ENCODE data around the gene DMAC2L.

The DMAC2L gene

DNA sequence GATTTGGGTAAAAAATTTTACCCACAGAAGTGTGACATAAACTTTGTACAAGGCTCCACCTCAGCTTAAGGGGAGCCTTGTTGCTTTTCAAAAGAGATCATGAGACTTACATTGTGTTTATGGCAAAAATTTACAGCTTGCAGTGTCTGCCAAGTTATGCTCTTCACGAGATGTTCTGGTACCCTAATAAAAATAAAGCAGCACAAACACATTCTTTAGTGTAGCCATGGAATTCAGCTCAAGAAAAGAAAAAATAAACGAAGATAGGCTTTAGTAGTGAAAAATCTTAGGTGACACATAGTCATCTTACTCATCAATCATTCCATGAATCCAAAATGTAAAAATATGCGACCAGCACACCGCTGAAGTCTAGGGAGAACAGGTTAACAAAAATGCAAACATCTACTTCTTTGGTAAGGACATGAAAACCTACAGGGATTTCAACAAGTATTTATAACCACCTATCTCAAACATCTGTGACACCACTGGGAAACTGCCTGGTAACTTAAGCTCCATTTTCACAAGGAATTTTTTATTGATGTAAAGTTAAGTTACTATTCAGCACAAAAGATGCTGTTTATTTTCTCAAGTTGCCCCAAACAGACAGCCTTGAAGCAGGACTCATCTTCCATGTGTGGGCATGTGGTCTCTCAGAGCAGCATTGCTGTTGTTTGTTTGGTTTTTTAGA, 32.9 kb downstream of the DMAC2L start:
- H3K9me2 ChIP-seq (replicated peaks; ENCODE audit: control insufficient read depth, low read length) = no peaks in the 10 kb centered on the region
- TF ChIP-seq, protein P1, sequence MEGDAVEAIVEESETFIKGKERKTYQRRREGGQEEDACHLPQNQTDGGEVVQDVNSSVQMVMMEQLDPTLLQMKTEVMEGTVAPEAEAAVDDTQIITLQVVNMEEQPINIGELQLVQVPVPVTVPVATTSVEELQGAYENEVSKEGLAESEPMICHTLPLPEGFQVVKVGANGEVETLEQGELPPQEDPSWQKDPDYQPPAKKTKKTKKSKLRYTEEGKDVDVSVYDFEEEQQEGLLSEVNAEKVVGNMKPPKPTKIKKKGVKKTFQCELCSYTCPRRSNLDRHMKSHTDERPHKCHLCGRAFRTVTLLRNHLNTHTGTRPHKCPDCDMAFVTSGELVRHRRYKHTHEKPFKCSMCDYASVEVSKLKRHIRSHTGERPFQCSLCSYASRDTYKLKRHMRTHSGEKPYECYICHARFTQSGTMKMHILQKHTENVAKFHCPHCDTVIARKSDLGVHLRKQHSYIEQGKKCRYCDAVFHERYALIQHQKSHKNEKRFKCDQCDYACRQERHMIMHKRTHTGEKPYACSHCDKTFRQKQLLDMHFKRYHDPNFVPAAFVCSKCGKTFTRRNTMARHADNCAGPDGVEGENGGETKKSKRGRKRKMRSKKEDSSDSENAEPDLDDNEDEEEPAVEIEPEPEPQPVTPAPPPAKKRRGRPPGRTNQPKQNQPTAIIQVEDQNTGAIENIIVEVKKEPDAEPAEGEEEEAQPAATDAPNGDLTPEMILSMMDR (IDR thresholded peaks at IDR 0.05; ENCODE audit: low read depth, low read length, poor library complexity, severe bottlenecking) = no peak
- no peak for TF ChIP-seq EZH2phosphoT487 (IDR thresholded peaks at IDR 0.05; ENCODE audit: borderline replicate concordance, low read length)

DNA sequence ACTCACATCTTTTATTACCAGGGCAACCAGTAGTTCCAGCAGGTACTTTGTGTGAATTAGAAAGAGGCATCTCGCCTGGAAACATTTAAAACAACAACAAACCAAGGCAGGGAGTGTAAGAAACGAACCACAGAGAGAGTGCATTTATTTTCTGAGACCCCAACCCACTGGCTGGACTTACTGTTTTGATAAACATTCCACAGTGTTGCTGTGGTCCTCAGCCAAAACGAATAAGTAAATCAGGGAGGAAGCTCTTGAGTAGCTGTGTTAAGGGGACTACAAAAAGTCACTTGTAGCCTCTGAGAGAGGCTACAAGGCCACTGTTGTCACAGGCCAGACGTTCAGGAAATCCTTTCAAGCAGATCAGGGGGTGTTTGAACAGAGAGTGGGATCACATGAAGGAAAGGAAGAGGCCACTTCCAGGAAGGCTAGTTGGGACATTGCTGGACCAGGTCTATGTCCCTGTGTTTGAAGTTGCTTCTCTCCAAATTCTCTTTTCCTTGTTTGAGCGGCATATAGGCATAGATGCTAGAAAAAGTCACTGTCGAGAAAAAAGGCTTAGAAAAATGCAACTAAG, 33.8 kb downstream of the DMAC2L start:
- Histone ChIP-seq H3K27ac (ENCODE audit: low read depth, low read length) (no peak overlapping the region), H3K4me1 (ENCODE audit: control insufficient read depth, low read length) (no peaks in the 10 kb centered on the region), H4K20me1 (ENCODE audit: control insufficient read depth, insufficient read depth, low read depth, low read length) (no peaks in the 10 kb centered on the region), H3K36me3 (ENCODE audit: control insufficient read depth, low read length) (no peaks in the 10 kb centered on the region), H3F3A (ENCODE audit: control insufficient read depth, insufficient read depth) (no peaks in the 10 kb centered on the region), H3K9me3 (ENCODE audit: control insufficient read depth, insufficient read depth, low read length) (no peaks in the 10 kb centered on the region), H3K4me2 (ENCODE audit: low read length) (no peak overlapping the region), H3K4me3 (ENCODE audit: low read length) (no peak overlapping the region), H3K9me2 (replicated peaks; ENCODE audit: control insufficient read depth, low read length) (no peaks in the 10 kb centered on the region), H3K27me3 (ENCODE audit: control insufficient read depth, low read length) (no peaks in the 10 kb centered on the region), H3K79me2 (ENCODE audit: control insufficient read depth, low read length) (no peaks in the 10 kb centered on the region)
- TF ChIP-seq, protein P1 (IDR thresholded peaks at IDR 0.05; ENCODE audit: low read depth, low read length, poor library complexity, severe bottlenecking) = no peak
- no peak for TF ChIP-seq EZH2phosphoT487 (IDR thresholded peaks at IDR 0.05; ENCODE audit: borderline replicate concordance, low read length)

More for the DNA sequence above, 32.9 kb downstream of the DMAC2L start:
- no peaks in the 10 kb centered on the region for H4K20me1 ChIP-seq (ENCODE audit: control insufficient read depth, insufficient read depth, low read depth, low read length)
- no peak overlapping the region for H3K27ac ChIP-seq (ENCODE audit: low read depth, low read length)
- no peaks in the 10 kb centered on the region for H3K4me1 ChIP-seq (ENCODE audit: control insufficient read depth, low read length)
- no peaks in the 10 kb centered on the region for H3K36me3 ChIP-seq (ENCODE audit: control insufficient read depth, low read length)
- H3K79me2 ChIP-seq (ENCODE audit: control insufficient read depth, low read length) = no peaks in the 10 kb centered on the region
- H3K27me3 ChIP-seq (ENCODE audit: control insufficient read depth, low read length) = no peaks in the 10 kb centered on the region
- no peak overlapping the region for H3K4me2 ChIP-seq (ENCODE audit: low read length)
- H3F3A ChIP-seq (ENCODE audit: control insufficient read depth, insufficient read depth) = no peaks in the 10 kb centered on the region
- no peak overlapping the region for H3K4me3 ChIP-seq (ENCODE audit: low read length)
- no peaks in the 10 kb centered on the region for H3K9me3 ChIP-seq (ENCODE audit: control insufficient read depth, insufficient read depth, low read length)

DNA sequence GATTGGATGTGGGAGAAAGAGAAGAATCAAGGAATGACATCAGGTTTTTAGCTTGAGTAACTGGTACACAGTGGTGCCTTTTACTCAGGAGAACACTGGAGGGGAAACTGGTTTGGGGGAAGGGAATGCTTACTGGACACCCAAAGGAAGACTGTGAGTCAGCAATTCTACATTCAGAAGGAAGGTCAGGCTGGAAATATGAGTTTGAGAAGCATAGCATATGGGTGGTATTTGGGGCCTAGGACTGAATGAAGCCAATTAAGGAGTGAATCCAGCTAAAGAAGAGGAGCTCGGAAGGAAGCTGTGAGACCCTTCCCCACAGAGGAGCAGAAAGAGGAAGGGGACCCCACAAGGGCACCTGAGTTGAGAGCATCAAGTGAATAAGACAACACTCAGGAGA, 35.4 kb downstream of the DMAC2L start:
- Histone ChIP-seq H3K4me3 (ENCODE audit: low read length) (no peak overlapping the region), H3K36me3 (ENCODE audit: control insufficient read depth, low read length) (no peaks in the 10 kb centered on the region), H3K4me1 (ENCODE audit: control insufficient read depth, low read length) (0 out of 2 replicates have a peak, but pooled peaks cover 3% of the 10 kb centered on the region), H3K79me2 (ENCODE audit: control insufficient read depth, low read length) (no peaks in the 10 kb centered on the region), H3F3A (ENCODE audit: control insufficient read depth, insufficient read depth) (no peaks in the 10 kb centered on the region), H3K9me2 (replicated peaks; ENCODE audit: control insufficient read depth, low read length) (no peaks in the 10 kb centered on the region), H3K9me3 (ENCODE audit: control insufficient read depth, insufficient read depth, low read length) (no peaks in the 10 kb centered on the region), H3K27ac (ENCODE audit: low read depth, low read length) (no peak overlapping the region), H4K20me1 (ENCODE audit: control insufficient read depth, insufficient read depth, low read depth, low read length) (no peaks in the 10 kb centered on the region), H3K4me2 (ENCODE audit: low read length) (no peak overlapping the region), H3K27me3 (ENCODE audit: control insufficient read depth, low read length) (no peaks in the 10 kb centered on the region)
- TF ChIP-seq, protein P1 (IDR thresholded peaks at IDR 0.05; ENCODE audit: low read depth, low read length, poor library complexity, severe bottlenecking) = no peak
- no peak for TF ChIP-seq EZH2phosphoT487 (IDR thresholded peaks at IDR 0.05; ENCODE audit: borderline replicate concordance, low read length)
